22Rv1 (cell line): ENCODE measurements around the gene STAP2.

Experiments
- ZFX ChIP-seq: fragments of 450-650 bp; IDR thresholded peaks from 2 replicates; pipeline ENCODE4 v1.6.1; 2017; ENCODE audit warnings: antibody characterized with exemption, borderline replicate concordance
- TF ChIP-seq, protein P1 (sequence below): fragments of 450-650 bp; IDR thresholded peaks from 2 replicates; pipeline ENCODE4 v1.5.1; 2017; ENCODE audit warnings: mild to moderate bottlenecking

- TF ChIP-seq, protein P1, sequence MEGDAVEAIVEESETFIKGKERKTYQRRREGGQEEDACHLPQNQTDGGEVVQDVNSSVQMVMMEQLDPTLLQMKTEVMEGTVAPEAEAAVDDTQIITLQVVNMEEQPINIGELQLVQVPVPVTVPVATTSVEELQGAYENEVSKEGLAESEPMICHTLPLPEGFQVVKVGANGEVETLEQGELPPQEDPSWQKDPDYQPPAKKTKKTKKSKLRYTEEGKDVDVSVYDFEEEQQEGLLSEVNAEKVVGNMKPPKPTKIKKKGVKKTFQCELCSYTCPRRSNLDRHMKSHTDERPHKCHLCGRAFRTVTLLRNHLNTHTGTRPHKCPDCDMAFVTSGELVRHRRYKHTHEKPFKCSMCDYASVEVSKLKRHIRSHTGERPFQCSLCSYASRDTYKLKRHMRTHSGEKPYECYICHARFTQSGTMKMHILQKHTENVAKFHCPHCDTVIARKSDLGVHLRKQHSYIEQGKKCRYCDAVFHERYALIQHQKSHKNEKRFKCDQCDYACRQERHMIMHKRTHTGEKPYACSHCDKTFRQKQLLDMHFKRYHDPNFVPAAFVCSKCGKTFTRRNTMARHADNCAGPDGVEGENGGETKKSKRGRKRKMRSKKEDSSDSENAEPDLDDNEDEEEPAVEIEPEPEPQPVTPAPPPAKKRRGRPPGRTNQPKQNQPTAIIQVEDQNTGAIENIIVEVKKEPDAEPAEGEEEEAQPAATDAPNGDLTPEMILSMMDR, result no peak
- no peak for TF ChIP-seq ZFX
Observed at GRCh38 chr19:4313847-4314490, 24.7 kb downstream of the STAP2 start.
